ENCODE measurements around the gene ARMH3. TPM values are rescaled to one million over a fixed set of nuclear protein-coding genes. Genes with fewer than 3 reads are reported as not detected.

ARMH3 gene
- total RNA-seq, 1 donor from 2014 or later: 4.5 TPM

- DNase-seq (ENCODE audit: low spot score in 2 of 2): no peak
- TF ChIP-seq CTCF (IDR thresholded peaks at IDR 0.05): no peak
- intact Hi-C loops (cut with DNase I): no loop called here
- H3K36me3 ChIP-seq: no peaks in the 10 kb centered on the region
- no peaks in the 10 kb centered on the region for H3K27me3 ChIP-seq
- H3K9me3 ChIP-seq: no peaks in the 10 kb centered on the region
- H3K4me3 ChIP-seq: no peak overlapping the region
- H3K4me1 ChIP-seq: no peaks in the 10 kb centered on the region
- H3K27ac ChIP-seq: no peak overlapping the region
These were observed 130.9 kb downstream of the ARMH3 start for GRCh38 chr10:101925027-101925426.

GRCh38 chr10:101923256-101923655 is 132.7 kb downstream of the ARMH3 start:
- H3K4me3 ChIP-seq: no peak overlapping the region
- no peak for TF ChIP-seq CTCF (IDR thresholded peaks at IDR 0.05)
- no peak overlapping the region for H3K27ac ChIP-seq
- no peak for DNase-seq (ENCODE audit: low spot score in 2 of 2)
- H3K9me3 ChIP-seq: no peaks in the 10 kb centered on the region
- no peaks in the 10 kb centered on the region for H3K27me3 ChIP-seq
- no peaks in the 10 kb centered on the region for H3K4me1 ChIP-seq
- intact Hi-C loops (cut with DNase I): no loop called here
- H3K36me3 ChIP-seq: no peaks in the 10 kb centered on the region

GRCh38 chr10:101922846-101923245 is 133.1 kb downstream of the ARMH3 start:
- Histone ChIP-seq H3K9me3 (no peaks in the 10 kb centered on the region), H3K4me3 (no peak overlapping the region), H3K27me3 (no peaks in the 10 kb centered on the region), H3K4me1 (no peaks in the 10 kb centered on the region), H3K36me3 (no peaks in the 10 kb centered on the region), H3K27ac (no peak overlapping the region)
- no peak for DNase-seq (ENCODE audit: low spot score in 2 of 2)
- no peak for TF ChIP-seq CTCF (IDR thresholded peaks at IDR 0.05)
- intact Hi-C loops (cut with DNase I): no loop called here

- no peak for TF ChIP-seq CTCF (IDR thresholded peaks at IDR 0.05)
- no peaks in the 10 kb centered on the region for H3K27me3 ChIP-seq
- intact Hi-C loops (cut with DNase I): no loop called here
- DNase-seq (ENCODE audit: low spot score in 2 of 2): no peak
- no peaks in the 10 kb centered on the region for H3K36me3 ChIP-seq
- H3K27ac ChIP-seq: no peak overlapping the region
- no peaks in the 10 kb centered on the region for H3K9me3 ChIP-seq
- no peak overlapping the region for H3K4me3 ChIP-seq
- no peaks in the 10 kb centered on the region for H3K4me1 ChIP-seq
These were observed 135.4 kb downstream of the ARMH3 start for GRCh38 chr10:101920546-101920945.

GRCh38 chr10:101919026-101919770 is 136.8 kb downstream of the ARMH3 start:
- no peak for TF ChIP-seq CTCF (IDR thresholded peaks at IDR 0.05)
- no peak overlapping the region for H3K4me3 ChIP-seq
- no peaks in the 10 kb centered on the region for H3K36me3 ChIP-seq
- H3K9me3 ChIP-seq: no peaks in the 10 kb centered on the region
- no peaks in the 10 kb centered on the region for H3K4me1 ChIP-seq
- no peaks in the 10 kb centered on the region for H3K27me3 ChIP-seq
- H3K27ac ChIP-seq: no peak overlapping the region
- intact Hi-C loops (cut with DNase I): no loop called here
- no peak for DNase-seq (ENCODE audit: low spot score in 2 of 2)

Measured in ascending aorta (tissue), 2 donors.